Fibroblast of lung (primary cell): ENCODE results near the gene CHN1. TPM values are rescaled to one million over a fixed set of nuclear protein-coding genes. Genes with fewer than 3 reads are reported as not detected.

Experiments used
- DNase-seq, 2 donors: peaks; one replicate each; pipeline versions ENCODE4 v3.0.0 to v3.0.0-alpha.2; 2010; ENCODE audit warnings: low read depth in 2 of 2
- H2AFZ ChIP-seq: 2 replicates; pipeline ENCODE4 v1.5.1; 2012; ENCODE audit warnings: low read length, control low read depth, inconsistent platforms
- H3K27ac ChIP-seq: 2 replicates; pipeline ENCODE4 v1.5.1; 2011; ENCODE audit warnings: low read length, control low read depth; ENCODE audit not compliant: insufficient read depth
- H3K27me3 ChIP-seq: 2 replicates; pipeline ENCODE4 v1.5.1; 2011; ENCODE audit warnings: mild to moderate bottlenecking, low read length; ENCODE audit not compliant: control insufficient read depth, insufficient read depth
- H3K36me3 ChIP-seq: 2 replicates; pipeline ENCODE4 v1.5.1; 2011; ENCODE audit warnings: low read length; ENCODE audit not compliant: control insufficient read depth, insufficient read depth
- H3K4me1 ChIP-seq: 2 replicates; pipeline ENCODE4 v1.5.1; 2011; ENCODE audit warnings: low read length; ENCODE audit not compliant: control insufficient read depth, insufficient read depth; ENCODE audit errors: extremely low read depth
- H3K4me2 ChIP-seq: 2 replicates; pipeline ENCODE4 v1.5.1; 2011; ENCODE audit warnings: low read length, control low read depth; ENCODE audit not compliant: insufficient read depth; ENCODE audit errors: extremely low read depth
- H3K4me3 ChIP-seq, 4 experiments: fragments of 200-600 bp in 1 of 4; sonication (generic) in 1 of 4; replicated peaks in 1 of 4; 2 replicates each; pipeline ENCODE4 v1.5.1; 2011 to 2016; ENCODE audit warnings: low read length in 4 of 4, low read depth in 3 of 4, mild to moderate bottlenecking in 3 of 4, control low read depth in 2 of 4, inconsistent platforms in 1 of 4, mixed read lengths in 1 of 4; ENCODE audit not compliant: insufficient read depth in 1 of 4; ENCODE audit errors: control extremely low read depth in 1 of 4
- H3K79me2 ChIP-seq: 2 replicates; pipeline ENCODE4 v1.5.1; 2012; ENCODE audit warnings: mild to moderate bottlenecking, low read length, inconsistent platforms; ENCODE audit not compliant: control insufficient read depth, insufficient read depth
- H3K9ac ChIP-seq: 2 replicates; pipeline ENCODE4 v1.5.1; 2011; ENCODE audit warnings: mild to moderate bottlenecking, low read length, control low read depth; ENCODE audit not compliant: insufficient read depth
- H3K9me3 ChIP-seq: 2 replicates; pipeline ENCODE4 v1.5.1; 2012; ENCODE audit warnings: low read depth, low read length; ENCODE audit not compliant: control insufficient read depth, insufficient read depth
- H4K20me1 ChIP-seq: 2 replicates; pipeline ENCODE4 v1.5.1; 2011; ENCODE audit warnings: low read length; ENCODE audit not compliant: control insufficient read depth, insufficient read depth; ENCODE audit errors: extremely low read depth
- EZH2 ChIP-seq: IDR thresholded peaks from 2 replicates; pipeline ENCODE4 v1.5.1; 2012; ENCODE audit warnings: low read length, control low read depth, mild to moderate bottlenecking; ENCODE audit errors: missing control alignments
- polyA plus RNA-seq, 2 donors: library from polyadenylated mRNA; depleted of rRNA in 1 of 2; stranded (reverse) in 1 of 2; unstranded in 1 of 2; fragments of >200 nt; gene quantifications; 2 replicates each; pipeline ENCODE4 v1.2.1, GENCODE V29; 2011 to 2012; ENCODE audit warnings: missing spikeins in 1 of 2
- total RNA-seq: library from RNA; depleted of rRNA; stranded (reverse); fragments of >200 nt; gene quantifications from 2 replicates; pipeline ENCODE4 v1.2.1, GENCODE V29; 2014
- TF ChIP-seq, protein P1 (sequence below), 2 donors: IDR thresholded peaks in 1 of 2; conservative IDR thresholded peaks in 1 of 2; 1 replicate in 1 of 2; 2 replicates in 1 of 2; pipeline ENCODE4 v1.5.1; 2011 to 2012; ENCODE audit warnings: low read length in 2 of 2, control low read depth in 1 of 2, inconsistent platforms in 1 of 2, low read depth in 1 of 2, mild to moderate bottlenecking in 1 of 2

Gene CHN1
- total and polyA plus RNA-seq, 2 donors (not counting 1 experiment from before 2014, with no cell fraction given) = 203 to 904 TPM

DNA sequence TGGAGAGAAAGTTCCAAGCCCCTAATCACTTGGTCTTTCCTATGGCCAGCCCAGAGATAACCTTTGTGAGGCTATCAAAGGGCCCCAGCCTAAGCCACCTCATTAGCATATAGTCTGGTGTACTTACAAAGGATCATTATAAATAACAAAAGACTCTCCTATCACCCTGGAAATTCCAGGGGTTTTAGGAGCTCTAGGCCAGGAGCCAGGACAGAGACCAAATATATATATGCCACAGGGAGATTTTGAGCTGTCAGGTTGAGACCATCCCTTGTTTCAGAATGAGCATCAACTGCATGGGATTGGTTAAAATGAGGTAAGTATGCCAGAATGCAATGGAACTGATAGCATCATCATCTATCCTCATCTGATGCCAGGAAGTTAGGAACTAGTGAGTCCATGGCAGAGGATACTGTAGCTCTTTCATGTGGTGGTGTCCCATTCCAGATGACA, 208.8 kb downstream of the CHN1 start:
- Histone ChIP-seq H3K4me2 (no peak overlapping the region), H4K20me1 (no peaks in the 10 kb centered on the region), H3K4me1 (peaks cover 26% of the 10 kb centered on the region), H3K9ac (no peak overlapping the region), H2AFZ (no peak overlapping the region), H3K27me3 (no peaks in the 10 kb centered on the region), H3K27ac (no peak overlapping the region), H3K9me3 (no peaks in the 10 kb centered on the region), H3K4me3 (no peak overlapping the region), H3K79me2 (no peaks in the 10 kb centered on the region), H3K36me3 (peaks cover 4% of the 10 kb centered on the region)
- TF ChIP-seq EZH2 = no peak
- TF ChIP-seq, protein P1, sequence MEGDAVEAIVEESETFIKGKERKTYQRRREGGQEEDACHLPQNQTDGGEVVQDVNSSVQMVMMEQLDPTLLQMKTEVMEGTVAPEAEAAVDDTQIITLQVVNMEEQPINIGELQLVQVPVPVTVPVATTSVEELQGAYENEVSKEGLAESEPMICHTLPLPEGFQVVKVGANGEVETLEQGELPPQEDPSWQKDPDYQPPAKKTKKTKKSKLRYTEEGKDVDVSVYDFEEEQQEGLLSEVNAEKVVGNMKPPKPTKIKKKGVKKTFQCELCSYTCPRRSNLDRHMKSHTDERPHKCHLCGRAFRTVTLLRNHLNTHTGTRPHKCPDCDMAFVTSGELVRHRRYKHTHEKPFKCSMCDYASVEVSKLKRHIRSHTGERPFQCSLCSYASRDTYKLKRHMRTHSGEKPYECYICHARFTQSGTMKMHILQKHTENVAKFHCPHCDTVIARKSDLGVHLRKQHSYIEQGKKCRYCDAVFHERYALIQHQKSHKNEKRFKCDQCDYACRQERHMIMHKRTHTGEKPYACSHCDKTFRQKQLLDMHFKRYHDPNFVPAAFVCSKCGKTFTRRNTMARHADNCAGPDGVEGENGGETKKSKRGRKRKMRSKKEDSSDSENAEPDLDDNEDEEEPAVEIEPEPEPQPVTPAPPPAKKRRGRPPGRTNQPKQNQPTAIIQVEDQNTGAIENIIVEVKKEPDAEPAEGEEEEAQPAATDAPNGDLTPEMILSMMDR (conservative IDR thresholded peaks at IDR 0.05 in 1 of 2, IDR thresholded peaks at IDR 0.05 in 1 of 2; ENCODE audit: low read depth in 1 of 2, low read length in 2 of 2) = no peak
- DNase-seq = peak in 1 of 2 donors; percentile 33

- H3K4me3 ChIP-seq = no peak overlapping the region
- peaks cover 23% of the 10 kb centered on the region for H3K4me1 ChIP-seq
- no peaks in the 10 kb centered on the region for H3K79me2 ChIP-seq
- TF ChIP-seq EZH2 = no peak
- TF ChIP-seq, protein P1 (conservative IDR thresholded peaks at IDR 0.05 in 1 of 2, IDR thresholded peaks at IDR 0.05 in 1 of 2; ENCODE audit: low read depth in 1 of 2, low read length in 2 of 2) = no peak
- H3K27ac ChIP-seq = peak overlapping the region; percentile 34
- H3K9me3 ChIP-seq = no peaks in the 10 kb centered on the region
- no peak overlapping the region for H2AFZ ChIP-seq
- H4K20me1 ChIP-seq = no peaks in the 10 kb centered on the region
- no peak overlapping the region for H3K9ac ChIP-seq
- H3K4me2 ChIP-seq = no peak overlapping the region
- H3K27me3 ChIP-seq = no peaks in the 10 kb centered on the region
- peak; percentile 40 to 77 for DNase-seq
- H3K36me3 ChIP-seq = peaks cover 4% of the 10 kb centered on the region
Observed at GRCh38 chr2:174794851-174795374, 210.3 kb downstream of the CHN1 start.

DNA sequence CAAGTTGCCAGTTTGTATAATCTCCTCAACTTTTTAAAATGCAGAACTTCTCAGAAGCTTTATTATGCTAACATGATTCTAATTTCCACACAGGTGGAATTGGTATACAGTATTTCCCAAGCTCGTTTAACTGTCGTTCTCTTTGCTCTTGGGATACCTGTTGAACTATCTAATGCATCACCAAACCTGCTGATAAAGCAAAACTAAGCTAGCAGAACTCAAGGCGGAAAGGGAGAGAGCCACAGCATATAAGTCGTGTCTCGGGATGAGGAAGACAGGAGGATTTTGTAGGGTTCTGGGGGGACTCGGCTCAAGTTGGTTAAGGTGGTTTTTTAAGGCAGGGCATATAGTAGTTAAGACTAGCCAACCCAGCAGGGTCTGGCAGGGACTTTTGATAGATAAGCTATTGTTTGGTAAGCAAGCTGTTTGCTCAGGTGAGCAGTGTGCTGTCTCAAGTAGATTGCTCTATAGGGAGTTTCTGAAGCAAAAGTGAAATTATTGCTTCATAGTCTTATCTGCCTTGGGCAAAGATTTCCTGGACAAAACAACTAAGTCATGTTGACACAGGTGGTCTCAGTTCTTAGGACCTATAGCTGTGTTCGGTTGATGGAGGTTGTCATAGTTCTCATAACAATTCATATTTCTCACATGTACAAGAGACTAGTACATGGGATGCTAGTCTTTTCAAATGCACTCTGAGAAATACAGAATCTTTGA, 212.7 kb downstream of the CHN1 start:
- Histone ChIP-seq H3K4me3 (no peak overlapping the region), H3K36me3 (no peaks in the 10 kb centered on the region), H3K79me2 (no peaks in the 10 kb centered on the region), H4K20me1 (no peaks in the 10 kb centered on the region), H2AFZ (no peak overlapping the region), H3K4me2 (no peak overlapping the region), H3K27ac (no peak overlapping the region), H3K9me3 (no peaks in the 10 kb centered on the region), H3K4me1 (peaks cover 21% of the 10 kb centered on the region), H3K9ac (no peak overlapping the region), H3K27me3 (no peaks in the 10 kb centered on the region)
- TF ChIP-seq, protein P1 (conservative IDR thresholded peaks at IDR 0.05 in 1 of 2, IDR thresholded peaks at IDR 0.05 in 1 of 2; ENCODE audit: low read depth in 1 of 2, low read length in 2 of 2) = no peak
- DNase-seq = no peak
